GM12865 (cell line): ENCODE data around the gene TMC6.
"Not testable (repeated sequence)": the region's sequence is repeated elsewhere in the genome, so short reads cannot be mapped to it uniquely, and the experiment has no call there.

ENCODE experiments used
- DNase-seq: peaks from one replicate; pipeline ENCODE4 v3.0.0; 2010; ENCODE audit warnings: low read depth
- H3K4me3 ChIP-seq: 2 replicates; pipeline ENCODE4 v1.5.1; 2011; ENCODE audit warnings: mild to moderate bottlenecking, low read depth, low read length, control low read depth
- CTCF ChIP-seq: IDR thresholded peaks from 2 replicates; pipeline ENCODE4 v1.5.1; 2011; ENCODE audit warnings: low read length, control low read depth, low read depth, inconsistent platforms; ENCODE audit not compliant: insufficient read depth; ENCODE audit errors: missing control alignments

The TMC6 gene

DNA sequence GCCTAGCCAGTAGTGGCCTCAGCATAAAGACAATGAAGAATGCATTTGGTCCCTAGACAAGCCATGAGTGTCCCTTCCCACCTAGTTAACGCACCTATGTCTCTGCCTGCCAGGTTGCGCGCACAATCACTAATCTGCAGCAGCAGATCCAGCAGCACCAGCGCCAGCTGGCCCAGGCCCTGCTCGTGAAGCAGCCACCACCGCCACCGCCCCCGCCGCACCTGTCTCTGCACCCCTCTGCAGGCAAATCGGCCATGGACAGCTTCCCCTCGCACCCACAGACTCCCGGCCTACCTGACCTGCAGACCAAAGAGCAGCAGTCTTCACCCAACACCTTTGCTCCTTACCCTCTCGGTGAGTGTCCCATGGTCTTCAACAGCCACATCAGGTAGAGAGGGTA is 41.8 kb downstream of the TMC6 start:
- no peak for TF ChIP-seq CTCF
- DNase-seq = no peak
- H3K4me3 ChIP-seq = no peak overlapping the region

GRCh38 chr17:78082988-78083387 is 45.6 kb downstream of the TMC6 start:
- DNase-seq = no peak
- no peak for TF ChIP-seq CTCF
- no peak overlapping the region for H3K4me3 ChIP-seq

GRCh38 chr17:78082355-78082872 is 46.1 kb downstream of the TMC6 start:
- H3K4me3 ChIP-seq = not testable (repeated sequence)
- peak; percentile 7 for DNase-seq

DNA sequence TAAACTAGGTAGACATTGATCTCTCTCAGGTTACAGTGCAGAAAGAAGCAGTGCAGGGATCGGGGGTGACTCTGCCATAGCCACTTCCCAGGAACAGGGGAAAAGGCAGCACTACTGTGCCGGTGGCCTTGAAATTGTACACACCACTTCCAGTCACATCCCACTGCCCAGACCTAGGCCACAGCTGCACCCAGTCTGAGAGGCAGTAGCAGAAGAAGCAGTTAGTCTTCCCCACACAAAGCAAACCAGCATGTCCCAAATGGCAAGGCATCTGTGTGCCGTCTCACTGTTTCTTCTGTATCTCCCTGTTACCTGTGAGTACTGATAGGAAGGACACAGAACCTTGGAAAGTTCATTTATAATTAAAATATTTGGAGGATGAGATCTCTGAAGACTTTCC is 47.0 kb downstream of the TMC6 start:
- no peak for DNase-seq
- no peak for TF ChIP-seq CTCF
- H3K4me3 ChIP-seq = no peak overlapping the region

- TF ChIP-seq CTCF = no peak
- DNase-seq = no peak
- no peak overlapping the region for H3K4me3 ChIP-seq
Measured at GRCh38 chr17:78079253-78079652, 49.3 kb downstream of the TMC6 start.

DNA sequence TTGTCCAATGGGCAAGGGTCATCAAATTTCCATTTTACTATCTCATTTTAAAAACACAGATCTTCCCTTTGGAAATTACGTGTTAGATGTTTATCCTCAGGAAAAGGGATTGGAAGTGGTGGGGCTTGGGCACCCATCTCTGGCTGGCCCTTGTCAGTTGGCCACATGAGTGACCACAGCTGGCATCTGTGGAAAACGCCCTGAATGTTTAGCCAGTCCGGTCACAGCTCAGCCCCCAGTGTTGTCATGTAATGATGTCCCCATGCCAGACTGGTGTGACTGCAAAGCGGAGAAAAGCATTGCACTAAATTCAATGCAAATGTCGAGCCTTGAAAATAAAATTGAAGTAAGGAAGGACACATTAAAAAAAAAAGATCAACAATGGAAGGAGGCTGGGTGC is 53.0 kb downstream of the TMC6 start:
- DNase-seq = no peak
- H3K4me3 ChIP-seq = no peak overlapping the region
- no peak for TF ChIP-seq CTCF

GRCh38 chr17:78075011-78075410 is 53.5 kb downstream of the TMC6 start:
- no peak overlapping the region for H3K4me3 ChIP-seq
- TF ChIP-seq CTCF = no peak
- DNase-seq = no peak

DNA sequence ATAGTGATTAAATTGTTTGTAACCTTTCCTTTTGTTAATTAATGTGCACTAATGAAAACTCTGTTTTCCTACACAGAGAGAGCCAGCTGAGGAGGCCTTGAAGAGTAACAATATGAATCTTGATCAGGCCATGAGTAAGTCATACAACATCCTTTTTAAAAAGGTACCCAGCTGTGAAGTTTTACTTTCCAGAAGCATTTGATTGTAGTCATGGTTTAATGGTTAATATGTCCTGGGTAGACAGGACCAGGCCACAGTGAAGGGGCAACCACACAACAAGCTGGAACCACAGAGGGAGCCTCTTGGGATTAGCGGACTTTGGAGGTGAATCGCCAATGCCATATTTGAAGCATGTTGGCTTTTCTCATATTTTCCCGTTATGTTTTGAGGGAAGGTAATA is 55.6 kb downstream of the TMC6 start:
- TF ChIP-seq CTCF = no peak
- no peak overlapping the region for H3K4me3 ChIP-seq
- DNase-seq = no peak
